HG03196 (cell line): ENCODE measurements around the gene FOXD4.
A peak's percentile ranks its signal among the peaks of the same experiment; 100 is the strongest.
"Not testable (repeated sequence)": the region's sequence is repeated elsewhere in the genome, so short reads cannot be mapped to it uniquely, and the experiment has no call there.

Experiments
- ATAC-seq: cut with Tn5 transposase; IDR thresholded peaks from one replicate; pipeline ENCODE4 v1.9.1; 2021; ENCODE audit not compliant: unreplicated experiment

Gene FOXD4

GRCh38 chr9:94323-94722 lies 23.9 kb downstream of the FOXD4 start:
- not testable (repeated sequence) for ATAC-seq

DNA sequence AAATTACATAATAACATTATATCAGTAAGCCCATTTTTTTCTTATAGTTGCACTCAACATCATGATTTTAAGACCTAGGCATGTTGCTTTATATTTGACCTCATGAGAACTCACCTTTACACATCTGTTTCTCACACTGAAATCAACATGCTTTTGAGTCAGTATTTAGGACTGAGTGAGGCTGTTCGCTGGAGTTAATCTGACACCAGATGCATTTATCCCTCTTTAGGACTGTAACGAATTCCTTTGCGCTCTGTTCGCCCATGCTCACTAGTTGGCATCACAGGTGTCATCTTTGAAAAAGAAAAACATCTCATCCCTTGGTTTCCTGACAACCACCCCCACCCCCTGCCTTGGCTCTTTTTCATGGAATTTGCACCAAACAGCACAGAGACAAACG lies 24.3 kb downstream of the FOXD4 start:
- not testable (repeated sequence) for ATAC-seq

DNA sequence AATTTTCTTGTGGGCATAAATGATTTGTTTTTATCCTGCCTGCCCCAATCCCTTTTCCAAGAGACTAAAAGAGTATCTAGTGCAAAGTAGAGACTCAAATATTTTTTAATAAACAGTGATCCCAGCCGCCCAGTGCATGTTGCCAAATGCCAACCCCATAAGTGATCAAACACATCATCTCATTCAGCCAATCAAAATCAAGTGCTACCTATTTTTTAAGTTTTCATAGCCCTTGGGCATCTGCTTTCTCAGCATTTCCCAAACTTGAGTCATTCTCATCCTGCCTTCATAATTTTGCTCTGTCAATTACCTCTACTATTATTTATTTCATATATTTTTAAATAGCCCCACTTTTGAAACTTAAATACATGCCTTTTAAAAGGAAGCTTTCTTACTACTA lies 27.4 kb downstream of the FOXD4 start:
- not testable (repeated sequence) for ATAC-seq

- ATAC-seq, result peak; percentile 89
These were observed 29.7 kb downstream of the FOXD4 start for GRCh38 chr9:88396-89037.

DNA sequence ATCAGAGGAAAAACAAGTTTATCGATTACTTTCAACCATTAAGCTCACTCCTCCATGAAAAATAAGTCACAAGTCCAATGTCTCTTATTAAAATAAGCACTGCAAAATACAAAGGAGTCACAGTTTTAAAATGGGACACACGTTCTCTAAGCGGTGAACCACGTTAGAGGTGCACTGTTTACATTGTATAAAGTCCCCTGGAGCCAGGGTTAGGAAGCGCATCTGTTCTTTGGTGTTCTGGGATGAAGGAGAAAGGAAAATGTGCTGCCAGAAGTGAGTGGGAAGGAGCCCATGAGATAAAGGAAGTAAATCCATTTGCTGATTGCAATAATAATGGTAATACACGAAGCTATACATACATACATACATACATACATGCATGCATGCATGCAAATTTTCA lies 30.4 kb downstream of the FOXD4 start:
- ATAC-seq, result not testable (repeated sequence)

DNA sequence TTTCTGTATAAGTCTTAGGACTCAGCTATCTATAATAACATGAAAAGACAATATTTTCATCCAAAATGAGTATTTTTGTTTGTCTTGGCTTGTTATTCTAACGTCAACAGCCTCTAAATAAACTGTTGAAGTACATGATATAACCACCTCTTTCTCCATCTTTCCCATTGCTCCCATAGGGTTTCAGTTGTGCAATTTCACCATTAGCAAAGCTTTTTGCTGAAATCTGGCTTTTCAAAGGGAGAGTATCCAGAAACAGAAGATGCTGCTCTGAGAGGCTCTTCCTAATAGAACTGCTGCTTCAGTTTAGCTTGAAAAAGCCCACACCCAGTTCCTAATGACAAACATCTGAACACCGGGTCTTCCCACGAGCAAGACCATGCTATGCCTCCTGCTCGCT lies 31.1 kb downstream of the FOXD4 start:
- ATAC-seq, result not testable (repeated sequence)

DNA sequence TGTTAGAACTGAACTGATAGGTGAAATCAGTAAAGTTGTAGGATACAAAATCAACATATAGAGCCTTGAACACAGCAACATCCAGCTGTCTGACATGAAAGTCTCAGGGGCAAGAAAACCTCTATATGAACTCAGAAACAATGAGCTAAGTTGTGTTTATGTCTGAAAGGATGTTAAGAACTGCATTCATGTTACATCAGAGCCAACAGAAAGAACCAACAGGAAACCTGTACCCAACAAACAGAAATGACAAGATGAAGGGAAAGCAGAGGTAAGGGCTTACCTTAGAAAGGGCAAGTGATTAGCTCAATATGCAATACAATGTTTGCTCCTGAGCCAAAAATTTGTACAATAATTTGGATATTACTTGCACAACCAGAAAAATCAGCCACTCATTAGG lies 31.5 kb downstream of the FOXD4 start:
- not testable (repeated sequence) for ATAC-seq

DNA sequence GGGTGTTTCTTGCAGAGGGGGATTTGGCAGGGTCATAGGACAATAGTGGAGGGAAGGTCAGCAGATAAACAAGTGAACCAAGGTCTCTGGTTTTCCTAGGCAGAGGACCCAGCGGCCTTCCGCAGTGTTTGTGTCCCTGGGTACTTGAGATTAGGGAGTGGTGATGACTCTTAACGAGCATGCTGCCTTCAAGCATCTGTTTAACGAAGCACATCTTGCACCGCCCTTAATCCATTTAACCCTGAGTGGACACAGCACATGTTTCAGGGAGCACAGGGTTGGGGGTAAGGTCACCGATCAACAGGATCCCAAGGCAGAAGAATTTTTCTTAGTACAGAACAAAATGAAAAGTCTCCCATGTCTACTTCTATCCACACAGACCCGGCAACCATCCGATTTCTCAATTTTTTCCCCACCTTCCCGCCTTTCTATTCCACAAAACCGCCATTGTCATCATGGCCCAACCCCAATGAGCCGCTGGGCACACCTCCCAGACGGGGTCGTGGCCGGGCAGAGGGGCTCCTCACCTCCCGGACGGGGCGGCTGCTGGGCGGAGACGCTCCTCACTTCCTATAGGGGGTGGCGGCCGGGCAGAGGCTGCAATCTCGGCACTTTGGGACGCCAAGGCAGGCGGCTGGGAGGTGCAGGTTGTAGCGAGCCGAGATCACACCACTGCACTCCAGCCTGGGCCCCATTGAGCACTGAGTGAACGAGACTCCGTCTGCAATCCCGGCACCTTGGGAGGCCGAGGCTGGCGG lies 35.1 kb downstream of the FOXD4 start:
- not testable (repeated sequence) for ATAC-seq

GRCh38 chr9:78333-78732 lies 39.9 kb downstream of the FOXD4 start:
- not testable (repeated sequence) for ATAC-seq

DNA sequence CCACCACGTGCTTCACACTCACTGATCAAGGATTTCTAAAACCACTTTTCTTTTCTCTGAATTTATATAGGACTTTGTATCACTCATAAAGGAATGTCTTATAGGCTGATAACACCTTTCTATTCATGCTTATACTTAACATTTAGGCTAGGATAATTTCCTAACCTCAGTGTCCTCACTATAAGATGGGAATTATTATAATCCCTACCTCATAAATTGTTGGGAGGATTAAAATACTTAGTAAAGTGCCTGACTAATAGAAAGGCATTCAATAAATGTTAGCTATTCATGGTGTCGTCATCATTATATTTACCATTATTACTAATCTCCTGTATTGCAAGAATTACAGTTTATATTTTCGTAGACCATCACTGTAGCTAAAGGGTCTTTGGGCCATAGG lies 41.8 kb downstream of the FOXD4 start:
- not testable (repeated sequence) for ATAC-seq

DNA sequence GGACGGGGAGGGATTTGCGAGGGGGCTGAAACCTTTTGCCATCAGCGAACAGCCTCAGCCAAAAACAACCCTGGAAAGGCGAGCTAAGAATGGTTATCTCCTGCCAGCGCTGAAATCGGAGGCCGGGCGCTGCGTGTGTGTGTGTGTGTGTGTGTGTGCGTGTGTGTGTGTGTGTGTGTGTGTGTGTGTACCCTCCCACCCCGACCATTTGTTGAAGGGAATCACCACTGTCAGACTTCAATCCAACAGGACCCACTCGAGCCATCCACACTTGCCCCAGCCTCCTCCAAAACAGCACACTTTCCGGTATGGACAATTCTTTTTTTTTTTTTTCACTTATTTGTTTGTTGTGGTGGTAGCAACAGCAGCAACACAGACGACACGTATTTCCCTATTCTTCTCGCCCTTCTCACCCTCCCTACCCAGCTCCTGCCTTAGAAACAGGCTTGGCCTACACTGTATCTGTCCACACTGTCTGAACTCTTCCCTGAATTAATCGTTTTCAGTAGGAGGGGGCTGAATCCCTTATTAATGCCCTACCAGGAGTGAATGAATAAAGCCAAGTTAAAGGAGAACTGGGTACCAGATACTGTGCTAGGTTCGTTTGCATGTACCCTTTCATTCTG lies 44.2 kb downstream of the FOXD4 start:
- not testable (repeated sequence) for ATAC-seq

DNA sequence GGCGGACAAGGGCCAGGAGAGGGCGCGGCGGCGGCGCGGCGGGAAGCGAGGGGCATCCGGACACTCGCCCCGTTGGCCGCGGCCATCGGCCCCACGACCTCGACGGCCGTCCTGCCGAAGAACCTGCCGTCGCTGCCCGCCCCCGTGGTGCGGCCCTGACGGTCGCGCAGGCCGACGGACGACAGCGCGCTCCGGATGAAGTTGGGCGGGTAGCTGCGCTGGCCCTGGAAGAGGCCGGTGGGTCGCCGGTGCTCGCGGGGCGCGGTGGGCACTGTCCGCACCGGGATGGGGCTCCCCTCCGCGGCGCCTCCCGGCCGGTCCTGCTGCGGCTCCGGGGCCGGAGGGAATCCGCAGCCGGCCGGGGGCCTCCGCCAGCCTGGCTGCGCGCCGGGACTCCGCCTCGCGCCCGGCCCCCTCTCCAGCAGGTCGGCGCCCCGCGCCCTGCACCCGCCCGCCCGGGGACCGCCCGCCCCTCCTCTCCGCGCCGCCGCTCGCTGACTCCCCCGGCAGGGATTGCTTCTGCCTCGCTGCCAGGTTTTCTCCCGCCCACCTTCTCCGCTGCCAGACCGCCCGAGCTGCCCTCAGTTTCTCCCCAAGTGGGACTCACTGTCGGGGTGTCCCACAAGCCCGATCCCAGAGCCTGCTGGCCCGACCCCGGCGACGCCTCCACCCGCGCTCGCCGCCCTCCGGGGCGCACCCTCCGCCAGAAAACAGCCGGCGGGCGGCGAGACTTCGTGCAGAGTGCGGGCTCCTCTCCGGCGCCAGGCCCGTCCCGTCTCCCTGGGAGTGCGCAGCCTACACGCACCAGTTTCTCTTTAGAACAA lies 44.9 kb downstream of the FOXD4 start:
- not testable (repeated sequence) for ATAC-seq
